Myocyte (in vitro differentiated cells): ENCODE measurements around the gene SLC66A2. TPM values are rescaled to one million over a fixed set of nuclear protein-coding genes. Genes with fewer than 3 reads are reported as not detected.

Source experiments
- DNase-seq: peaks from one replicate; pipeline ENCODE4 v3.0.0-alpha.2; 2012; ENCODE audit warnings: low read depth
- total RNA-seq: library from RNA; depleted of rRNA; stranded (reverse); fragments of >200 nt; gene quantifications from 2 replicates; pipeline ENCODE4 v1.2.3, GENCODE V29; 2014

The SLC66A2 gene
- total RNA-seq, 1 donor from 2014 or later, result 51.4 TPM

- DNase-seq, result no peak
Measured at GRCh38 chr18:79952456-79952995, 1.1 kb upstream of the SLC66A2 start.

- DNase-seq, result peak; percentile 66
Measured at GRCh38 chr18:79950515-79951341, 725 bp downstream of the SLC66A2 start.

- DNase-seq, result no peak
Measured at GRCh38 chr18:79949697-79950487, 1.6 kb downstream of the SLC66A2 start.

- DNase-seq, result no peak
Measured at GRCh38 chr18:79948719-79949411, 2.6 kb downstream of the SLC66A2 start.

- no peak for DNase-seq
Measured at GRCh38 chr18:79947881-79948610, 3.4 kb downstream of the SLC66A2 start.

- DNase-seq, result no peak
Measured at GRCh38 chr18:79947054-79947755, 4.2 kb downstream of the SLC66A2 start.

- peak; percentile 57 for DNase-seq
Measured at GRCh38 chr18:79945118-79946042, 6.1 kb downstream of the SLC66A2 start.

GRCh38 chr18:79944746-79945117, 6.7 kb downstream of the SLC66A2 start:
- DNase-seq, result no peak

- peak; percentile 37 for DNase-seq
Measured at GRCh38 chr18:79944126-79944731, 7.2 kb downstream of the SLC66A2 start.

GRCh38 chr18:79943608-79944125, 7.8 kb downstream of the SLC66A2 start:
- DNase-seq, result no peak

- no peak for DNase-seq
Measured at GRCh38 chr18:79942786-79943607, 8.5 kb downstream of the SLC66A2 start.

GRCh38 chr18:79942211-79942610, 9.2 kb downstream of the SLC66A2 start:
- no peak for DNase-seq

GRCh38 chr18:79941473-79942119, 9.9 kb downstream of the SLC66A2 start:
- DNase-seq, result no peak

- DNase-seq, result no peak
Measured at GRCh38 chr18:79940814-79941472, 10.5 kb downstream of the SLC66A2 start.

- DNase-seq, result no peak
Measured at GRCh38 chr18:79940126-79940813, 11.2 kb downstream of the SLC66A2 start.

- peak; percentile 24 for DNase-seq
Measured at GRCh38 chr18:79939096-79939495, 12.4 kb downstream of the SLC66A2 start.
